Measurements from ENCODE around the gene FIG4. TPM values are rescaled to one million over a fixed set of nuclear protein-coding genes. Genes with fewer than 3 reads are reported as not detected.

The FIG4 gene
- total RNA-seq, 1 experiment from 2014 or later = 23.1 TPM

DNA sequence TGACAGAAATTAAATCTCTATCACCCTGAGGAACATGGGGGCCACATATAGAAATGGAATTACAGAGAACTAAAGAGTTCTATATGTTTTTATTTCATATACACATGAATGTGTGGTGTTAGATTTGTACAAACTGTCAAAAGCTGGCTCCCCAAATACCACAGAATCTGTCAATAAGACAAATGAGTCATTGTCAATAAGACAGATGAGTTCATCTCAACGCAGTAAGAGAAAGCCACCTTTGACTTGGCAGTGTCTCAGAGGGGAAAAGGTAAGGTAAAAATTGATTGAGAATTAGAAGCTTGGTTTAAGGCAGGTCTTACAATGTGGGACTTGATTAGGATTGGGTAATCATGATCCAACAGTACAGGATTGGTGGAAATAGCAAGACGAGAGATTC lies 162.9 kb downstream of the FIG4 start:
- H4K5ac ChIP-seq (ENCODE audit: insufficient read length, low read depth, low read length) = no peak overlapping the region
- Mint-ChIP-seq H3K27me3 (ENCODE audit: low read depth) (no peaks in the 10 kb centered on the region), H3K27ac (peak overlapping the region in 1 of 3 experiments; percentile 41; a peak in 1 of 7 replicates), H3K4me1 (peaks cover 7 to 10% of the 10 kb centered on the region in 2 experiments), H3K36me3 (ENCODE audit: insufficient read depth in 1 of 3, low read depth in 3 of 3) (peaks cover 0 to 3% (median 0%) of the 10 kb centered on the region in 3 experiments; a peak in 2 of 7 replicates), H3K9me3 (peaks cover 0 to 2% of the 10 kb centered on the region in 2 experiments; a peak in 3 of 5 replicates), H3K4me3 (no peak overlapping the region)
- H2BK5ac ChIP-seq (ENCODE audit: insufficient read length, low read length) = no peak overlapping the region
- H2BK120ac ChIP-seq (ENCODE audit: low read depth, low read length, poor library complexity, severe bottlenecking) = peak overlapping the region; percentile 36
- H2BK12ac ChIP-seq (ENCODE audit: insufficient read length, low read depth, low read length) = peak overlapping the region; percentile 38
- no peak for DNase-seq
- H2BK15ac ChIP-seq (ENCODE audit: low read depth, low read length) = no peak overlapping the region
- WGBS (ENCODE audit: extremely low coverage, insufficient read length, low lambda C conversion rate) = no CpG with 5 or more reads among the region's 2 CpGs
- no peaks in the 10 kb centered on the region for H3K79me2 ChIP-seq (ENCODE audit: insufficient read depth, low read length)
- H3K56ac ChIP-seq (ENCODE audit: insufficient read length, low read depth, low read length) = no peak overlapping the region
- no peak overlapping the region for H3K18ac ChIP-seq (ENCODE audit: insufficient read length, low read depth, low read length)
- no peaks in the 10 kb centered on the region for H3K23me2 ChIP-seq (ENCODE audit: insufficient read length, low read depth, low read length, poor library complexity, severe bottlenecking)
- TF ChIP-seq, protein P1, sequence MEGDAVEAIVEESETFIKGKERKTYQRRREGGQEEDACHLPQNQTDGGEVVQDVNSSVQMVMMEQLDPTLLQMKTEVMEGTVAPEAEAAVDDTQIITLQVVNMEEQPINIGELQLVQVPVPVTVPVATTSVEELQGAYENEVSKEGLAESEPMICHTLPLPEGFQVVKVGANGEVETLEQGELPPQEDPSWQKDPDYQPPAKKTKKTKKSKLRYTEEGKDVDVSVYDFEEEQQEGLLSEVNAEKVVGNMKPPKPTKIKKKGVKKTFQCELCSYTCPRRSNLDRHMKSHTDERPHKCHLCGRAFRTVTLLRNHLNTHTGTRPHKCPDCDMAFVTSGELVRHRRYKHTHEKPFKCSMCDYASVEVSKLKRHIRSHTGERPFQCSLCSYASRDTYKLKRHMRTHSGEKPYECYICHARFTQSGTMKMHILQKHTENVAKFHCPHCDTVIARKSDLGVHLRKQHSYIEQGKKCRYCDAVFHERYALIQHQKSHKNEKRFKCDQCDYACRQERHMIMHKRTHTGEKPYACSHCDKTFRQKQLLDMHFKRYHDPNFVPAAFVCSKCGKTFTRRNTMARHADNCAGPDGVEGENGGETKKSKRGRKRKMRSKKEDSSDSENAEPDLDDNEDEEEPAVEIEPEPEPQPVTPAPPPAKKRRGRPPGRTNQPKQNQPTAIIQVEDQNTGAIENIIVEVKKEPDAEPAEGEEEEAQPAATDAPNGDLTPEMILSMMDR (conservative IDR thresholded peaks at IDR 0.05) = no peak
- no peak overlapping the region for H4K91ac ChIP-seq (ENCODE audit: insufficient read length, low read depth, low read length)
- no peak overlapping the region for H3K23ac ChIP-seq (ENCODE audit: insufficient read length, low read depth, low read length)
- no peak overlapping the region for H3K9ac ChIP-seq (ENCODE audit: extremely low read depth, insufficient read length, low read length)
- H3K27ac ChIP-seq (ENCODE audit: insufficient read length, low read depth, low read length) = no peak overlapping the region
- H4K8ac ChIP-seq (replicated peaks; ENCODE audit: insufficient read length, low read depth, low read length) = no peak overlapping the region
- H3K4me2 ChIP-seq (ENCODE audit: insufficient read depth, insufficient read length, low read length) = no peak overlapping the region
- H4K20me1 ChIP-seq (ENCODE audit: control insufficient read depth, insufficient read depth, insufficient read length) = no peaks in the 10 kb centered on the region
- peak overlapping the region; percentile 33 for H2AK5ac ChIP-seq (ENCODE audit: insufficient read length, low read length)
- no peaks in the 10 kb centered on the region for H3K27me3 ChIP-seq (ENCODE audit: insufficient read depth, low read length)
- no peak overlapping the region for H3K14ac ChIP-seq (ENCODE audit: insufficient read depth, low read length)
- no peaks in the 10 kb centered on the region for H3K9me3 ChIP-seq (ENCODE audit: control insufficient read depth, low read depth, low read length)
- no peak overlapping the region for H2BK20ac ChIP-seq (ENCODE audit: low read depth, low read length, poor library complexity, severe bottlenecking)
- H3K4me1 ChIP-seq (ENCODE audit: insufficient read depth, low read length) = no peaks in the 10 kb centered on the region; the same call in 1 of the 2 replicates
- H3T11ph ChIP-seq (ENCODE audit: low read length) = no peak overlapping the region
- no peak overlapping the region for H2AFZ ChIP-seq (ENCODE audit: low read length)
- no peak overlapping the region for H3K4ac ChIP-seq (ENCODE audit: low read depth, low read length)
- H3K79me1 ChIP-seq (ENCODE audit: insufficient read depth, low read depth, low read length, poor library complexity, severe bottlenecking) = no peaks in the 10 kb centered on the region
